Neuronal stem cell (in vitro differentiated cells): ENCODE measurements around the gene BCL2L1.
A peak's percentile ranks its signal among the peaks of the same experiment; 100 is the strongest.

Source experiments
- DNase-seq: peaks from one replicate; pipeline ENCODE4 v3.0.0-alpha.2; 2013; ENCODE audit warnings: low spot score
- H2AFZ ChIP-seq: one replicate; pipeline ENCODE4 v1.6.1; 2013; ENCODE audit warnings: mild to moderate bottlenecking, low read length, inconsistent platforms
- H2AK5ac ChIP-seq: 2 replicates; pipeline ENCODE4 v1.6.1; 2013; ENCODE audit warnings: low read depth, mild to moderate bottlenecking, inconsistent platforms, low read length, moderate library complexity, mixed read lengths
- H2BK120ac ChIP-seq: 2 replicates; pipeline ENCODE4 v1.6.1; 2013; ENCODE audit warnings: low read depth, mild to moderate bottlenecking, inconsistent platforms, low read length, moderate library complexity, mixed read lengths
- H2BK12ac ChIP-seq: one replicate; pipeline ENCODE4 v1.6.1; 2013; ENCODE audit warnings: low read length, inconsistent platforms
- H2BK15ac ChIP-seq: 2 replicates; pipeline ENCODE4 v1.6.1; 2013; ENCODE audit warnings: mild to moderate bottlenecking, low read length, inconsistent platforms, mixed read lengths
- H2BK5ac ChIP-seq: one replicate; pipeline ENCODE4 v1.6.1; 2013; ENCODE audit warnings: inconsistent platforms, mild to moderate bottlenecking, low read length, moderate library complexity
- H3K14ac ChIP-seq: one replicate; pipeline ENCODE4 v1.6.1; 2013; ENCODE audit warnings: low read length, inconsistent platforms
- H3K18ac ChIP-seq: 2 replicates; pipeline ENCODE4 v1.6.1; 2013; ENCODE audit warnings: low read length, inconsistent platforms
- H3K23ac ChIP-seq: 2 replicates; pipeline ENCODE4 v1.6.1; 2013; ENCODE audit warnings: low read depth, mild to moderate bottlenecking, mixed read lengths, low read length, inconsistent platforms; ENCODE audit not compliant: poor library complexity
- H3K27ac ChIP-seq: replicated peaks from 3 replicates; pipeline ENCODE4 v1.5.1; 2013; ENCODE audit warnings: low read length, inconsistent platforms
- H3K27me3 ChIP-seq, 3 experiments: 2 replicates each; pipeline ENCODE4 v1.6.1; 2013; ENCODE audit warnings: low read length in 3 of 3, mild to moderate bottlenecking in 2 of 3, inconsistent platforms in 1 of 3, low read depth in 1 of 3, mixed read lengths in 1 of 3, moderate library complexity in 1 of 3; ENCODE audit not compliant: control insufficient read depth in 3 of 3, insufficient read depth in 3 of 3
- H3K36me3 ChIP-seq, 2 donors: replicated peaks in 1 of 2; 2 replicates each; pipeline ENCODE4 v1.6.1; 2013; ENCODE audit warnings: low read length in 2 of 2; ENCODE audit not compliant: control insufficient read depth in 2 of 2, insufficient read depth in 2 of 2
- H3K4ac ChIP-seq: 2 replicates; pipeline ENCODE4 v1.6.1; 2013; ENCODE audit warnings: inconsistent platforms, mild to moderate bottlenecking, low read length, moderate library complexity
- H3K4me1 ChIP-seq, 2 donors: 1 replicate in 1 of 2; 2 replicates in 1 of 2; pipeline ENCODE4 v1.6.1; 2013; ENCODE audit warnings: low read length in 2 of 2, low read depth in 1 of 2; ENCODE audit not compliant: control insufficient read depth in 2 of 2, insufficient read depth in 1 of 2
- H3K4me2 ChIP-seq: one replicate; pipeline ENCODE4 v1.6.1; 2013; ENCODE audit warnings: mild to moderate bottlenecking, low read length, inconsistent platforms; ENCODE audit not compliant: insufficient read depth, poor library complexity, severe bottlenecking
- H3K4me3 ChIP-seq, 2 donors: 2 replicates each; pipeline ENCODE4 v1.5.1; 2013; ENCODE audit warnings: low read length in 2 of 2, mild to moderate bottlenecking in 2 of 2, inconsistent platforms in 1 of 2, moderate library complexity in 1 of 2
- H3K79me1 ChIP-seq: one replicate; pipeline ENCODE4 v1.6.1; 2013; ENCODE audit warnings: low read depth, mild to moderate bottlenecking, inconsistent platforms, low read length, moderate library complexity
- H3K9ac ChIP-seq: one replicate; pipeline ENCODE4 v1.6.1; 2013; ENCODE audit warnings: mild to moderate bottlenecking, low read depth, low read length, inconsistent platforms; ENCODE audit not compliant: poor library complexity
- H3K9me3 ChIP-seq, 2 donors: replicated peaks in 1 of 2; 2 replicates each; pipeline versions ENCODE3 to v1.6.1; 2013; ENCODE audit warnings: low read length in 2 of 2, mild to moderate bottlenecking in 2 of 2, inconsistent platforms in 1 of 2, low read depth in 1 of 2, mixed read lengths in 1 of 2, moderate library complexity in 1 of 2; ENCODE audit not compliant: control insufficient read depth in 2 of 2, insufficient read depth in 1 of 2
- H4K8ac ChIP-seq: one replicate; pipeline ENCODE4 v1.6.1; 2013; ENCODE audit warnings: low read depth, mild to moderate bottlenecking, inconsistent platforms, low read length, moderate library complexity
- H4K91ac ChIP-seq: one replicate; pipeline ENCODE4 v1.6.1; 2013; ENCODE audit warnings: low read length, low read depth, mild to moderate bottlenecking, inconsistent platforms; ENCODE audit not compliant: poor library complexity
- WGBS, 2 donors: extraction: QIAGEN DNeasy Blood & Tissue Kit; methylation state at CpG; one replicate each; pipeline ENCODE4 v1.1.7; 2013; ENCODE audit warnings: missing lambda C conversion rate in 2 of 2, mixed read lengths in 1 of 2; ENCODE audit not compliant: insufficient read length in 2 of 2, insufficient replicate concordance in 1 of 2; ENCODE audit errors: extremely low coverage in 2 of 2; 5-methylcytosine and 5-hydroxymethylcytosine counted together

BCL2L1 gene

GRCh38 chr20:31720486-31721407, 1.9 kb downstream of the BCL2L1 start:
- Histone ChIP-seq H2BK5ac (no peak overlapping the region), H2BK12ac (no peak overlapping the region)
- DNase-seq, result no peak

DNA sequence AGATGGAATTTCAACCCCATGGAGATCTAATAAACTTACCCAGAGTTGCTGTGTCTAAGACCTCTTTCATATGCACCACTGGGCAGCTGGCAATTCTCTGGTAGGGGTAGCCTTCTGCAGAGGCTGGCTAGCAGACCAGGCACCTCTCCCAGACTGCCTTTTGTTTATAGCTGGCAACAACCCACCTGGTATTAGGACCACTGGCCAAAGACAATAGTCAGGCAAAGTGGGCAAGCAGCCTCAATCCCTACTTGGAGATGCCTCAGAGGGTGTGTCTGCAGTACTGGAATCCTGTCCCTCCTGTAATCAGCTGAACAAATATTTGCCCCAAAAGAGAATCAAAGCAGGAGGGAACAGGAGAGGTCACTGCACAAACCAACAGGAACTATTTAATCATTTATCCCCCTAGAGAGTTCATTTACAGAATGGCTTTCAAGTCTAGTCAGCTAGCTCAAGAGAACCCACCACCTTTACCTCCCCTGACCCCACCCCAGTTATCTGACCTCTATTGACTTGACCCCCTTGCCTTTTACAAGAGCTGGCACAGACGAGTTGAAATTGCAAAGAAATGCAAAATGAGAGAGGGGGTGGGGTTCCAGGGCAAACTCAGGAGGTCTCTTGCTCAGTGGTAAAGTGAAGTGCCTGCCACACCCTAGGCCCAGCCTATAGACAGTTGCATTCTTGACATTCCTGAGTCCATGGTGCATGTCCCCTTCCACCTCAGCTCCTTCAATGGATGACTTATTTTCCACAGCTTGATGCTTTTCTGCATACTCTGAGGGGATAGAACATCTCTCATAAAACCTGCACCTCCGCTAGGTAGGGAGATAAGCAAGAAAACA, 2.8 kb downstream of the BCL2L1 start:
- H3K18ac ChIP-seq, result no peak overlapping the region
- no peak for DNase-seq
- H3K14ac ChIP-seq, result no peak overlapping the region
- H2BK12ac ChIP-seq, result no peak overlapping the region
- peak overlapping the region; percentile 12 for H3K4me2 ChIP-seq
- H3K4me3 ChIP-seq, result peak overlapping the region in 1 of 2 donors; percentile 21
- H3K4me1 ChIP-seq, result peaks cover 16 to 27% of the 10 kb centered on the region in 2 donors
- H3K9me3 ChIP-seq, result no peaks in the 10 kb centered on the region
- H2BK120ac ChIP-seq, result no peak overlapping the region
- no peak overlapping the region for H3K9ac ChIP-seq
- WGBS, 2 donors, result no CpG with 5 or more reads among the region's 2 CpGs
- peaks cover 4 to 66% of the 10 kb centered on the region in 2 donors for H3K36me3 ChIP-seq
- H4K8ac ChIP-seq, result no peak overlapping the region
- H3K4ac ChIP-seq, result no peak overlapping the region
- no peak overlapping the region for H3K23ac ChIP-seq
- peaks cover 3% of the 10 kb centered on the region for H3K79me1 ChIP-seq
- no peak overlapping the region for H2AK5ac ChIP-seq
- H2BK15ac ChIP-seq, result no peak overlapping the region
- no peak overlapping the region for H2AFZ ChIP-seq
- H2BK5ac ChIP-seq, result no peak overlapping the region
- no peak overlapping the region for H3K27ac ChIP-seq
- H4K91ac ChIP-seq, result no peak overlapping the region
- no peaks in the 10 kb centered on the region for H3K27me3 ChIP-seq

More at GRCh38 chr20:31720486-31721407, 1.9 kb downstream of the BCL2L1 start:
- H4K8ac ChIP-seq, result no peak overlapping the region
- no peak overlapping the region for H2AFZ ChIP-seq
- no peak overlapping the region for H3K9ac ChIP-seq
- peaks cover 16 to 27% of the 10 kb centered on the region in 2 donors for H3K4me1 ChIP-seq
- no peak overlapping the region for H4K91ac ChIP-seq
- no peak overlapping the region for H2BK15ac ChIP-seq
- no peak overlapping the region for H2AK5ac ChIP-seq
- peak overlapping the region; percentile 21 to 28 for H3K4me3 ChIP-seq
- peaks cover 3% of the 10 kb centered on the region for H3K79me1 ChIP-seq
- H3K23ac ChIP-seq, result no peak overlapping the region
- H3K18ac ChIP-seq, result no peak overlapping the region
- no CpG with 5 or more reads among the region's 7 CpGs for WGBS, 2 donors
- H3K4ac ChIP-seq, result no peak overlapping the region
- no peaks in the 10 kb centered on the region for H3K27me3 ChIP-seq
- peak overlapping the region; percentile 35 for H3K4me2 ChIP-seq
- H2BK120ac ChIP-seq, result no peak overlapping the region
- no peaks in the 10 kb centered on the region for H3K9me3 ChIP-seq
- no peak overlapping the region for H3K27ac ChIP-seq
- peaks cover 4 to 60% of the 10 kb centered on the region in 2 donors for H3K36me3 ChIP-seq
- no peak overlapping the region for H3K14ac ChIP-seq

DNA sequence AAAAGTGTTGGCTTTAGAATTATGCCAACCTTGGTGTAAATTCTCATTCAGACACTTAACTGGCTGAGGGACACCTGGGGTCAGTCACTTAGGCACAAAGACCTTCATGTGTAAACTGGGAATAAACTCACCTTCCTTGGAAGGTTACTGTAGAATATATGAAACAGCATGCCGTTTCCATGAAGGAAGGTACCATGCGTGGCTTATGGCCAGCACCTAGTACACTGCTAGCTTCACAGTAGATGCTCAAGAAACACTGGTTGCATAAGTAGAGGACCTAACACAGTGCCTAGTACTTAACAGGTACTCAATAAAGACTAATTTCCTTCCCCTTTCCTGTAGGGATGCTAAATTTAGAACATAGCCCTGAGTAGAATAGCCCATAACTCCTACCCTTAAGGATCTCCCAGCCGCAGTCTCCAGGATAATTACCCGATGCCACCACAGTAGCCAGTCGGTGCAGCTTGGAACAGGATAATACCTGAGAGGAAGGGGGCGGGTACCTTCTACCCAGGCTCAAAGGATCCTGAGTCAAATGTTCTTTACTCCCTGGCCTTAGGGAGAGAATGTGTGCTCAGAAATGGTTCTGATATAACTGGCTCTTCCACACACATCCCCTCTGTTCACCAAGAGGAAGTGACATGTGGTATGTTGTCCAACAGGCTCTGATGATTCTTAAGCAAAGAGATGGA, 3.6 kb downstream of the BCL2L1 start:
- Histone ChIP-seq H3K18ac (no peak overlapping the region), H2BK120ac (no peak overlapping the region), H3K23ac (no peak overlapping the region), H3K4me3 (no peak overlapping the region), H3K9ac (no peak overlapping the region), H4K8ac (no peak overlapping the region), H3K79me1 (peaks cover 3% of the 10 kb centered on the region), H3K4me1 (peaks cover 16 to 27% of the 10 kb centered on the region in 2 donors), H3K27me3 (no peaks in the 10 kb centered on the region), H3K4me2 (no peak overlapping the region), H3K14ac (no peak overlapping the region), H2BK12ac (no peak overlapping the region), H2AK5ac (no peak overlapping the region), H3K9me3 (no peaks in the 10 kb centered on the region), H3K4ac (no peak overlapping the region), H2AFZ (no peak overlapping the region), H3K36me3 (peaks cover 6 to 73% of the 10 kb centered on the region in 2 donors), H2BK5ac (no peak overlapping the region), H2BK15ac (no peak overlapping the region), H4K91ac (no peak overlapping the region), H3K27ac (no peak overlapping the region)
- no CpG with 5 or more reads among the region's 6 CpGs for WGBS, 2 donors
- DNase-seq, result no peak
